ENCODE data around the gene LORICRIN. TPM values are rescaled to one million over a fixed set of nuclear protein-coding genes. Genes with fewer than 3 reads are reported as not detected.

Gene LORICRIN
- total RNA-seq, 4 donors from 2014 or later, result not detected

- Histone ChIP-seq H3K36me3 (no peaks in the 10 kb centered on the region), H3K27me3 (no peaks in the 10 kb centered on the region), H3K4me3 (no peak overlapping the region), H3K9me3 (no peaks in the 10 kb centered on the region), H3K4me1 (no peaks in the 10 kb centered on the region), H3K27ac (no peak overlapping the region)
- TF ChIP-seq POLR2A (IDR thresholded peaks at IDR 0.05) (no peak), CTCF (IDR thresholded peaks at IDR 0.05) (no peak)
- DNase-seq, result no peak
Observed at GRCh38 chr1:153242160-153242559, 17.3 kb upstream of the LORICRIN start.

DNA sequence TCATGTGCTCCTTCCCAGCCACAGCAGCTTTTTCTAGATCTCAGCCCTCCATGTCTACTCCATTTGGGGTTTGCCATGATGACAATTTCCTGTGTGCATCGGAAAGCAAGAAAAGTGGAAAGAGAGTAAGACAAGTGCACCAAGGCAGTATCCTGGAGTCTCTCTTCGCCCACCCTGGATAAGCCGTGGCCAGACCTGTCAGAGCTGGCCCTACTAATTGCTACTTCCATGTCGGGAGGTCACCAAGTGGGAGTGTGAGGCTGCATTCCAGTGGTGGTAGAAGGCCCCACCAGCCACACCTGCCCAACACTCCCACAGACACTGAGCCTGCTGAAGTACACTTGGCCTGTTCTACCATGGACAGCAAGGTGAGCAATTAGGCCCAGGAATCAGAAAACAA, 14.0 kb upstream of the LORICRIN start:
- Histone ChIP-seq H3K27ac (no peak overlapping the region), H3K27me3 (no peaks in the 10 kb centered on the region), H3K36me3 (no peaks in the 10 kb centered on the region), H3K4me1 (no peaks in the 10 kb centered on the region), H3K9me3 (no peaks in the 10 kb centered on the region), H3K4me3 (no peak overlapping the region)
- DNase-seq, result no peak
- TF ChIP-seq CTCF (IDR thresholded peaks at IDR 0.05), result no peak
- no peak for TF ChIP-seq POLR2A (IDR thresholded peaks at IDR 0.05)

DNA sequence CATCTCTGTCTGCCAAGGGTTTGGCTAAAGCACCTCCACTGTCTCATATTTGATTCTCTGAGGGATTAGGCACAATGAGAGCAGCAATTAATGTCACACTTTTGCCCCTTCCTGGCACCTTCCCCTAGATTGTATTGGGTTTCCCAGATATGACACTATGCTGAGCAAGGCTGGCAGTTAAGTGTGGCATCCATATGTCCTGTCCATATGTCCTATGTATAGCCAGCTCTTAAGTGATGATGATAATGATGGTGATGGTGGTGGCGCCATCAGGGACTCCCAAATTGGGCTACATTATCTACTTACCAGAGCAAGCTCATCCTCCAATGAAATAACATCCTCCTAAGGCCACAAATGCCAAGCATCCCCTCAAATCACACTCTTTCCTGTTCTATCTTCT, 13.5 kb upstream of the LORICRIN start:
- Histone ChIP-seq H3K9me3 (no peaks in the 10 kb centered on the region), H3K36me3 (no peaks in the 10 kb centered on the region), H3K27me3 (no peaks in the 10 kb centered on the region), H3K27ac (no peak overlapping the region), H3K4me3 (no peak overlapping the region), H3K4me1 (no peaks in the 10 kb centered on the region)
- TF ChIP-seq POLR2A (IDR thresholded peaks at IDR 0.05) (no peak), CTCF (IDR thresholded peaks at IDR 0.05) (no peak)
- DNase-seq, result no peak

DNA sequence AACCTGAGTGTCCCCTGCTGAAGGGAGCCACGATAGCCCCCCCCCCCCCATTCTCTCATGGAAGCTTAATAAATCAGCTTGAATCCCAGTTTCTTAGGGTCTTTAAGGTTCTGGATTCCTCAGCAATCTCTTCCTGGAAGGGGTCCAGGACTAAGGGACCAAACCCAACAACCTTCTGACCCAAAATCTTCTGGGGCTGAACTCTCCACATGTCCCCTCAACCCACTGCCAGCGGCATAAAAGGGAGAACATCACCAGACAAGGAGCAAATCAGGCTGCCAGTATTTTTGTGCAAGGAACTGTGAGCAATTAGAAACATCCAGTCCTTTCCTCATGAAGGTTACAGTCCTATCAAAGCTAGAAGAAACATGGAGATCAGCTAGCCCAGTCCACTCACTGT, 12.7 kb upstream of the LORICRIN start:
- TF ChIP-seq POLR2A (IDR thresholded peaks at IDR 0.05), result no peak
- TF ChIP-seq CTCF (IDR thresholded peaks at IDR 0.05), result no peak
- no peak overlapping the region for H3K4me3 ChIP-seq
- no peaks in the 10 kb centered on the region for H3K27me3 ChIP-seq
- no peak overlapping the region for H3K27ac ChIP-seq
- no peaks in the 10 kb centered on the region for H3K9me3 ChIP-seq
- H3K36me3 ChIP-seq, result no peaks in the 10 kb centered on the region
- no peak for DNase-seq
- no peaks in the 10 kb centered on the region for H3K4me1 ChIP-seq

GRCh38 chr1:153248176-153248879, 11.2 kb upstream of the LORICRIN start:
- Histone ChIP-seq H3K27ac (no peak overlapping the region), H3K4me1 (no peaks in the 10 kb centered on the region), H3K9me3 (no peaks in the 10 kb centered on the region), H3K27me3 (no peaks in the 10 kb centered on the region), H3K4me3 (no peak overlapping the region), H3K36me3 (no peaks in the 10 kb centered on the region)
- no peak for DNase-seq
- TF ChIP-seq POLR2A (IDR thresholded peaks at IDR 0.05) (no peak), CTCF (IDR thresholded peaks at IDR 0.05) (no peak)

DNA sequence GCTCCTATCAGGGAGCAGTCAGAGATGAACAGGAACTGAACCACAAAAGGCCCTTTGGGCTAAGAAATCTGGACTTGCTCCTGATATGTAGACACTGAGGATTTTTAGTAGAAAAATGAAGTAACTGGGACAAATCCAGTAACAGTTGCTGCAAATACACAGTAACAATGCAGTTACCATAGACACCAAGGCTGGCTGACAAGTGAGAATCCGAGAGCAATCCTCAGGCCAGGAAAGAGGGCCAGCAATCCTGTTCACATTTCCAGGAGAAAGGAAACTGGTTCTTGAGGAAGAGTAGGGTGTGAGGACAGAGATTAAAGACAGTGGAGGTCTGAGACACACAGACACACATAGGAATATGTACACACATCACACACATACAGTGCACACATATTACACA, 9.3 kb upstream of the LORICRIN start:
- TF ChIP-seq CTCF (IDR thresholded peaks at IDR 0.05) (no peak), POLR2A (IDR thresholded peaks at IDR 0.05) (no peak)
- DNase-seq, result no peak
- H3K4me1 ChIP-seq, result no peaks in the 10 kb centered on the region
- H3K27ac ChIP-seq, result no peak overlapping the region
- H3K27me3 ChIP-seq, result no peaks in the 10 kb centered on the region
- H3K9me3 ChIP-seq, result no peaks in the 10 kb centered on the region
- no peaks in the 10 kb centered on the region for H3K36me3 ChIP-seq
- no peak overlapping the region for H3K4me3 ChIP-seq

Data from Peyer's patch (tissue), 4 donors.